Stimulated activated CD4-positive, alpha-beta T cell treated with anti-CD3 and anti-CD28 coated beads, Interleukin-4, amount 100 ng/mL, for 48 hours (primary cell): ENCODE data around the gene XIRP2.

Source experiments
- DNase-seq, 2 donors: peaks; one replicate each; pipeline ENCODE4 v3.0.0-alpha.2; 2020; ENCODE audit warnings: low read depth in 2 of 2

The XIRP2 gene

GRCh38 chr2:166888180-166888579 lies at the start of gene XIRP2:
Gene XIRP2, plus strand, starts transcription at chr2:166888480. Its CDS starts 15,003 bp downstream, at chr2:166903483.
- DNase-seq: no peak

- no peak for DNase-seq
Measured at GRCh38 chr2:166841152-166841551, 47.1 kb upstream of the XIRP2 start.

DNA sequence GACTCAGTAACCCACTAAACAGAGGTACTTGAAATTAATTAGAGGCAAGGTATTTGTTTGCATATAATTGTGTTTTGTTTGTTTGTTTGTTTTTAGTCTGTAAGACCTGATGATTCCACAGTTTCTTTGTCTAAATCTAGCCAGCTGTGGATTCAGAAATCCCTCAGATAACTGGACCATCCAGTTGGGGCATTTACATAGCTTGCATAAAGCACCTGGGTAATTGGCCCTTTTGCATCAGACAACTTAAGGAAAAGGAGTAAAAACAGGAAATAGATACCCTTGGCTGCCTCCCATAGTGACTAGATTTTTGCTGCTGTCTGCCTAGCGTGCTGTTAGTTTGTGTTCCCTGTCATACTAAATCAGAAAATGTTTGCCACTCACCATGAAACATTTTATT lies 46.6 kb upstream of the XIRP2 start:
- DNase-seq: no peak

GRCh38 chr2:166844111-166844510 lies 44.2 kb upstream of the XIRP2 start:
- DNase-seq: no peak

DNA sequence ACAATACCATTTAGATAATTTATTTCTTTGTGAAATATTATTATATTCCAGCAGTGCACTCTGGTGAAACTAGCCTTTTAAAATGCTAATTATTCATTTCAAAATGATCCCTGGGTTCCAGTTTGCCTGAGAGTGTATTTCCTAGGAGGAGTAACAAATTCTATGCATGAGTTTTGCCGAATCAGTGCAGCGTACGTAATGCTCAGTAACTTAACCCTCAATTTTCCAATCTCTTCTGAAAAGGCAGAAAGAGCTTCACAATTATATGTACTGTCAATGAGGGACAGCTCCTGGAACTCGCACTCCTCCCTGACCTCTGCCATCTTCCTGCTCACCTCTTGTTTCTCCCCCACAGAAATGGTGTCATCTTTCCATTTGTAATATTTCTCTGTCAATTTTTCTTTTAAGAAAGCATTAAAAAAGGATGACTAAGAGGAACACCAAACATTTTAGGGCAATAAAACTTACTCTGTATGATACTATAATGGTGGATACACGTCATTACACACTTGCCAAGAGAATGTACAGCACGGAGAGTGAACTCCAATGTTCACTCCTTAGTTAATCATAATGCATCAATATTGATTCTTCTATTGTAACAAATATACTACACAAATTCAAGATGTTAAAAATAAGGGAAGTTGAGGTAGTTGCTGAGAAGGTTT lies 25.7 kb upstream of the XIRP2 start:
- DNase-seq: no peak

GRCh38 chr2:166867874-166868514 lies 20.3 kb upstream of the XIRP2 start:
- DNase-seq: no peak

DNA sequence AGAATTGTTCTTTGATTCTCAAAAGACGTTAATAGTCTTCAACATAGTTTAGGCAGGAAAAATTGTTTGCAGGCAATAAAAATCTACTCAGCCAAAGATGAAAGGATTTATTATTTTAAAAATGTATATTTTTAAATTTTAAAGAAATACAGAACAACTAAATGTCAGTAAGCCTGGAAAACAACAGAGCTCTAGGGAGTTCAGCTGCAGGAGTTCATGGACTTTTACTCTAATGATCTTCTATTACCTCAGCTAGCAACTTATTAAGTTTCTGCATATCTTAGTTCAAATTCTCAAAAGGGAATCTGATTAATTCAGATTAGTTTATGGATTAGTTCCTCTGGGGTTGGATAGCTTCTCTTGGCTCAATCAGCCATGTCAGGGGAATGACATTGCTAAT lies 17.9 kb upstream of the XIRP2 start:
- DNase-seq: no peak

- no peak for DNase-seq
Measured at GRCh38 chr2:166881177-166881576, 7.1 kb upstream of the XIRP2 start.

DNA sequence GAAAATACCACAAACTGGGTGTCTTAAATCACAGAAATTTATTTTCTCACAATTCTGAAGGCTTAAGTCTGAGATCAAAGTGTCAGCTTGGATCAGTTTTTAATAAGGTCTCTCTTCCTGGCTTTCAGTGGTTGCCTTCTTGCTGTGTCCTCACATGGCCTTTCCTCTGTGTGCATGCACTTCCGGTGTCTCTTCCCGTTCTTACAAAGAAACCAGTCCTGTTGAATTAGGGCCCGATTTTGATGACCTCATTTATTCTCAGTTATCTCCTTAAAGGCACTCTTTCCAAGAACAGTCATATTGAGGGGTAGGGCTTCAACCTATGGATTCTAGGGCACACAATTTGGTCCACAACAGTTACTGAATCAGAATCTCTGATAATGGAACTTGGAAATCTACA lies 5.4 kb upstream of the XIRP2 start:
- DNase-seq: no peak

GRCh38 chr2:166891727-166892126 lies 3.4 kb downstream of the XIRP2 start:
- DNase-seq: no peak

- no peak for DNase-seq
Measured at GRCh38 chr2:166892397-166892796, 4.1 kb downstream of the XIRP2 start.

DNA sequence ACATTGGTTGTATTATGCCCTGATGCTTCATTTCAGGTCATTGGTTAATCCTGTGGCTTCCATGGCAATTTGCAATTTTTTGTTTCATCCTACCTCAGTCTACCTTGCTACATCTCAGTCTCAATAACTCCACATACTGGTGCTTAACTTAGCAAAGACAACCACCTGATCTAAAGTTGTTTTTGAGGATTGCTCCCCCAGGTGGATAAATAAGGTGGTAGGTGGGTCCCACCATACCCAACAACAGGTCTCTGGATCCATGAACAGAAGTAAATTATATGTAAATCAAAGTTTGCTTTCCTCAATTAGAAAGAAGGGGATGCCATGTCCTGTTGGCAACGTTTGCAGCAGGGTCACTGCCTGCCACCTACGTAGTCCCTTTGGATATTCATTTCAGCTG lies 7.0 kb downstream of the XIRP2 start:
- no peak for DNase-seq

- DNase-seq: no peak
Measured at GRCh38 chr2:166897666-166898065, 9.4 kb downstream of the XIRP2 start.

GRCh38 chr2:166899676-166900075 lies 11.4 kb downstream of the XIRP2 start:
- DNase-seq: no peak

DNA sequence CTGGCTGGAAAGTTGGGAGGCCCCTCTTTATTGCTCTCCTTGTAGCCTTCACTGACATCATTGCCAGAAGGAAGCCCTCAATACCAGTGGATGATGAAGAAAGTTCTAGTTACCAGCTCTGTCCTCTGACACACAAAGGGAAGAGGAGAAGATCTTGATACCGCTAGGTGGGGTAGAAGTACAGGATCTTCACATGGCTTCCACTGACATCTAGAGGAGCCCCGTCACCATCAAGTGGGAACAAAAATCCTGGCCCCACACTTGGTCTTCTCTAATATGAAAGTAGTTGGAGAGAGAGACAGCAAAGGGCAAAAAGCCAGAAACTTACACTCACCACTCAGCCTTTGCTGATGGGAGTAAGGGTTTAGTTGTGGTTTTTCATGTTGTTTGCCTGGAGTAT lies 12.4 kb downstream of the XIRP2 start:
- DNase-seq: no peak

GRCh38 chr2:166901336-166901735 lies 13.1 kb downstream of the XIRP2 start:
- DNase-seq: no peak

GRCh38 chr2:166916987-166917386 lies 28.7 kb downstream of the XIRP2 start:
- DNase-seq: no peak

DNA sequence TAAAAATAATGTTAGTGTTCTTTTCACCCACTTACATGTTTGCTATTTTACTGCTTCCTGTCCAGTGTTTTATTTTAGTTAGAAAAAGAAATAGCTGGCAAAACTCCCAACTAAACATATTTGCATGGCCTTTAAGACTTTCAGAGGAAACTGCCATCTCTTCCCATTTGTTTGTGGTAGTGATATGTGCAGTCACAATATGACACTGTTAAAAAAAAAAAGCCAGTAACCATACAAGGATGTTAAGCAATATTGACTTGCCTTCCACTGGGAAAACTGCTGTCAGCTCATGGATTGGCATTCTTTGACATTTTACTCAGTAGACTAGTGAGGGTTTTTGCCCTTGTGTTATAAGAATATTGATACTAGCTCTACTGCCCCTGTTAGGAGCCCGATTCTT lies 29.1 kb downstream of the XIRP2 start:
- no peak for DNase-seq

GRCh38 chr2:166921261-166921896 lies 33.1 kb downstream of the XIRP2 start:
- DNase-seq: no peak

DNA sequence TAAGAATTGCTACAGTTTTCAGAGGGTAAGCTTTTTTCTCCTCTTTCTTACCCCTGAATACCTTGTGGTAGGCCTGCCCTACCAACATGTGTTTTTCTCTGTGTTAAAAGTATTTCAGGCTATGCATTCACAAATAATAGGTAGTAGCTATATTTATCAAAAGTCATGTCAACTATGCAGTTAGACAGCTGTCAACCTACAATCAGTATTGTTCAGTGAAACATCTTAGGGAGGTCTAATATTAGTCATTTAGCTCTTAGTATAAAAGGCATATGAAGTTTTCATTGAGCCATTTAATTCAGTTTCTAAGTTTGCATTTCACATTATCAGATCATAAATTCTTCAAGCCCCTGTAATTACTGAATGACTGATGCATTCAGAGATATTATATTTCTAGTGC lies 36.7 kb downstream of the XIRP2 start:
- DNase-seq: no peak

GRCh38 chr2:166926657-166927056 lies 38.4 kb downstream of the XIRP2 start:
- no peak for DNase-seq

GRCh38 chr2:166932032-166932431 lies 43.8 kb downstream of the XIRP2 start:
- DNase-seq: no peak

- no peak for DNase-seq
Measured at GRCh38 chr2:166934817-166935216, 46.5 kb downstream of the XIRP2 start.
